SKM-1 (cell line): ENCODE measurements around the gene ELANE.

ENCODE experiments used
- DNase-seq: peaks from one replicate; lab custom pipeline; 2025; ENCODE audit not compliant: unreplicated experiment; lab: John Stamatoyannopoulos, UW

ELANE gene

GRCh38 chr19:852136-853013 lies at the start of gene ELANE:
ELANE (plus strand) TSS chr19:852303; CDS start chr19:852329, 26 bp downstream.
- no peak for DNase-seq

GRCh38 chr19:802498-803098 lies 49.5 kb upstream of the ELANE start:
- DNase-seq: no peak

GRCh38 chr19:803099-803561 lies 49.0 kb upstream of the ELANE start:
- DNase-seq: no peak

GRCh38 chr19:803686-804418 lies 48.3 kb upstream of the ELANE start:
- DNase-seq: no peak

GRCh38 chr19:804419-805165 lies 47.5 kb upstream of the ELANE start:
- no peak for DNase-seq

- DNase-seq: no peak
These were observed 46.9 kb upstream of the ELANE start for GRCh38 chr19:805166-805551.

GRCh38 chr19:805600-806550 lies 46.2 kb upstream of the ELANE start:
- no peak for DNase-seq

GRCh38 chr19:806815-807421 lies 45.2 kb upstream of the ELANE start:
- no peak for DNase-seq

GRCh38 chr19:807627-808422 lies 44.3 kb upstream of the ELANE start:
- no peak for DNase-seq

- no peak for DNase-seq
These were observed 43.7 kb upstream of the ELANE start for GRCh38 chr19:808423-808775.

- no peak for DNase-seq
These were observed 41.8 kb upstream of the ELANE start for GRCh38 chr19:810077-810855.

- no peak for DNase-seq
These were observed 41.1 kb upstream of the ELANE start for GRCh38 chr19:810883-811489.

GRCh38 chr19:811506-812048 lies 40.5 kb upstream of the ELANE start:
- DNase-seq: no peak

- no peak for DNase-seq
These were observed 39.9 kb upstream of the ELANE start for GRCh38 chr19:812049-812746.

- DNase-seq: no peak
These were observed 39.3 kb upstream of the ELANE start for GRCh38 chr19:812747-813218.
